Hepatocyte (in vitro differentiated cells): ENCODE data around the gene KCNK4. TPM values are rescaled to one million over a fixed set of nuclear protein-coding genes. Genes with fewer than 3 reads are reported as not detected.

Experiments used
- DNase-seq: peaks from one replicate; pipeline ENCODE4 v3.0.0-alpha.2; 2016; ENCODE audit warnings: low spot score
- H2AFZ ChIP-seq: fragments of 200-600 bp; sonication (generic); 2 replicates; pipeline ENCODE4 v1.6.0; 2016; ENCODE audit warnings: antibody characterized with exemption, mild to moderate bottlenecking
- H3K27ac ChIP-seq: fragments of 200-600 bp; sonication (generic); 2 replicates; pipeline ENCODE4 v1.5.1; 2016; ENCODE audit warnings: mild to moderate bottlenecking
- H3K27me3 ChIP-seq: fragments of 200-600 bp; sonication (generic); 2 replicates; pipeline ENCODE4 v1.6.1; 2016
- H3K36me3 ChIP-seq: fragments of 200-600 bp; sonication (generic); replicated peaks from 2 replicates; pipeline ENCODE4 v1.5.1; 2016; ENCODE audit warnings: low read depth; ENCODE audit not compliant: insufficient read depth
- H3K4me1 ChIP-seq: fragments of 200-600 bp; sonication (generic); 2 replicates; pipeline ENCODE4 v1.5.1; 2016; ENCODE audit warnings: mild to moderate bottlenecking, moderate library complexity; ENCODE audit not compliant: insufficient read depth
- H3K4me2 ChIP-seq: fragments of 200-600 bp; sonication (generic); 2 replicates; pipeline ENCODE4 v1.6.0; 2016
- H3K4me3 ChIP-seq: fragments of 200-600 bp; sonication (generic); 2 replicates; pipeline ENCODE4 v1.5.1; 2016; ENCODE audit warnings: mild to moderate bottlenecking
- H3K79me2 ChIP-seq: fragments of 200-600 bp; sonication (generic); 2 replicates; pipeline ENCODE4 v1.6.0; 2017; ENCODE audit warnings: mild to moderate bottlenecking
- H3K9me2 ChIP-seq: fragments of 200-600 bp; sonication (generic); replicated peaks from 2 replicates; pipeline ENCODE4 v1.6.0; 2017; ENCODE audit warnings: mild to moderate bottlenecking; ENCODE audit not compliant: insufficient read depth
- H3K9me3 ChIP-seq: fragments of 200-600 bp; sonication (generic); 2 replicates; pipeline ENCODE4 v1.5.1; 2016; ENCODE audit warnings: low read depth, mild to moderate bottlenecking
- H4K20me1 ChIP-seq: fragments of 200-600 bp; sonication (generic); 2 replicates; pipeline ENCODE4 v1.6.0; 2016; ENCODE audit warnings: mild to moderate bottlenecking; ENCODE audit not compliant: insufficient read depth, poor library complexity, severe bottlenecking
- CTCF ChIP-seq: fragments of 200-600 bp; sonication (generic); IDR thresholded peaks from 2 replicates; pipeline ENCODE4 v1.5.1; 2016; ENCODE audit warnings: antibody characterized with exemption, mild to moderate bottlenecking; ENCODE audit not compliant: poor library complexity
- EZH2 ChIP-seq: fragments of 200-600 bp; sonication (generic); IDR thresholded peaks from 2 replicates; pipeline ENCODE4 v1.6.1; 2016; ENCODE audit warnings: antibody characterized with exemption, mild to moderate bottlenecking, borderline replicate concordance
- EZH2phosphoT487 ChIP-seq: fragments of 200-600 bp; sonication (generic); IDR thresholded peaks from one replicate; pipeline ENCODE4 v1.6.1; 2018; ENCODE audit warnings: antibody characterized with exemption, mild to moderate bottlenecking, low read depth, moderate library complexity; ENCODE audit not compliant: unreplicated experiment, severe bottlenecking
- WGBS: methylation state at CpG from one replicate; pipeline ENCODE4 v1.1.6; 2016; ENCODE audit warnings: low lambda C conversion rate; ENCODE audit errors: missing lambda C conversion rate; 5-methylcytosine and 5-hydroxymethylcytosine counted together
- polyA plus RNA-seq: library from polyadenylated mRNA; unstranded; fragments of >200 nt; fragmentation: Nextera tagmentation; extraction: Ambion mirVana; gene quantifications from 2 replicates; pipeline ENCODE4 v1.2.1, GENCODE V29; 2016
- total RNA-seq: library from RNA; depleted of rRNA; stranded (reverse); fragments of >200 nt; gene quantifications from 2 replicates; pipeline ENCODE4 v1.2.3, GENCODE V29; 2014

The KCNK4 gene
- total and polyA plus RNA-seq, 2 experiments from 2014 or later = not detected

DNA sequence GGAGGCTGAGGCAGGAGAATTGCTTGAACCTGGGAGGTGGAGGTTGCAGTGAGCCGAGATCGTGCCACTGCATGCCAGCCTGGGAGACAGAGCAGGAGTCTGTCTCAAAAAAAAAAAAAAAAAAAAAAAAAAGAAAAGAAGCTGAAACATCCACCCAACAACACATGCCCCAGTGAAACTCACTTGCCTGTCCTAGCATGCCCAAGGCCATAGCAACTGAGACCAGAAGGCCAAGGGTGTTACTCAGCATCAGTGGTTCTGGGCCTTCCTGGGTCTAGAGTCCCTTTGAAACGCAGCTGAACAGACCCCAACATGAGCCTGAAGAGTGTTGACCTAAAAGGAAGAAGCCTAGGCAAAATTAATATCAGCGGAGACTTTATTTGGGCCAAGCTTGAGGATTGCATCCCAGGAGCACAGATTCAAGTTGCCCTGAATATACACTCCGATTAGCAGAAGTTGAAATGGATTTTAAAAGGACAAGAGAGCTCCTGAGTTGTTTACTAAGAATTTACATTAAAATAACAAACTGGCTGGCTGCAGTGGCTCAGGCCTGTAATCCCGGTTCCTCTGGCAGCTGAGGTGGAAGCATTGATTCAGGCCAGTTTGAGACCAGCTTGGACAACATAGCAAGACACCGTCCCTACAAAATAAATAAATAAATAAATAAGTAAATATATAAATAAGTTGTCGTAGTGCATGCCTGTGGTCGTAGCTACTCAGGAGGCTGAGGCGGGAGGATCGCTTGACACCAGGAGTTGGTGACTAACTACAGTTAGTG lies 33.8 kb downstream of the KCNK4 start:
- H3K4me2 ChIP-seq = no peak overlapping the region
- no peak overlapping the region for H2AFZ ChIP-seq
- no peak overlapping the region for H3K4me3 ChIP-seq
- no peak for TF ChIP-seq CTCF
- no peak for TF ChIP-seq EZH2phosphoT487
- no peak for TF ChIP-seq EZH2
- H3K4me1 ChIP-seq = peaks cover 15% of the 10 kb centered on the region
- H4K20me1 ChIP-seq = no peaks in the 10 kb centered on the region
- no peaks in the 10 kb centered on the region for H3K36me3 ChIP-seq
- H3K9me3 ChIP-seq = no peaks in the 10 kb centered on the region
- peak; percentile 3 for DNase-seq
- H3K27ac ChIP-seq = no peak overlapping the region
- H3K27me3 ChIP-seq = no peaks in the 10 kb centered on the region
- H3K79me2 ChIP-seq = no peaks in the 10 kb centered on the region
- no peaks in the 10 kb centered on the region for H3K9me2 ChIP-seq
- 83% methylated on average over 11 of the region's 11 CpGs for WGBS

DNA sequence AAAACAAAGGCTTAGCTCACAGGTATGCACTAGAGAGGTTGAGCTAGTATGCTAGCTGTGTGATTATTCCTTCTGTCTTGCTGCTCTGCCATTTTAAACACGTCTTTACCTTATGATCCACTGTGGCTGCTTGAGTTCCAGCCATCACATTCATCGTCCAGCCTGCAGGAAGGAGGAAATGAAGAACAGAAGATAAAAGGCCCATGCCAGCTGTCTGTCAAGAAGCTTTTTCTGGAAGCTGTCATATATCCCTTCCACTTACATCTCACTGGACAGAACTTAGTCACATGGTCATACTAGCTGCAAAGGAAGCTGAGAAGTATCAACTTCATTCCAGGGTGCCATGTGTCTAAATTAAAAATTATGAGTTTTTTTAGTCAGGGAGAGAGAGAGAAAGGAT lies 36.3 kb downstream of the KCNK4 start:
- no peak overlapping the region for H3K27ac ChIP-seq
- no peak overlapping the region for H2AFZ ChIP-seq
- no peak overlapping the region for H3K4me2 ChIP-seq
- no peak for DNase-seq
- 83% methylated on average over 2 of the region's 2 CpGs for WGBS
- no peak overlapping the region for H3K4me3 ChIP-seq
- no peaks in the 10 kb centered on the region for H3K36me3 ChIP-seq
- no peaks in the 10 kb centered on the region for H3K27me3 ChIP-seq
- H3K9me2 ChIP-seq = no peaks in the 10 kb centered on the region
- H3K79me2 ChIP-seq = no peaks in the 10 kb centered on the region
- TF ChIP-seq EZH2phosphoT487 (no peak), EZH2 (no peak), CTCF (no peak)
- no peaks in the 10 kb centered on the region for H4K20me1 ChIP-seq
- no peaks in the 10 kb centered on the region for H3K4me1 ChIP-seq
- H3K9me3 ChIP-seq = no peaks in the 10 kb centered on the region

- Histone ChIP-seq H4K20me1 (no peaks in the 10 kb centered on the region), H3K9me2 (no peaks in the 10 kb centered on the region), H3K4me2 (no peak overlapping the region), H3K36me3 (no peaks in the 10 kb centered on the region), H3K79me2 (no peaks in the 10 kb centered on the region), H3K4me1 (no peaks in the 10 kb centered on the region), H3K27me3 (no peaks in the 10 kb centered on the region), H3K4me3 (no peak overlapping the region), H3K27ac (no peak overlapping the region), H2AFZ (no peak overlapping the region), H3K9me3 (no peaks in the 10 kb centered on the region)
- WGBS = 86% methylated on average over 3 of the region's 3 CpGs
- no peak for TF ChIP-seq EZH2phosphoT487
- TF ChIP-seq CTCF = no peak
- TF ChIP-seq EZH2 = no peak
- DNase-seq = no peak
Measured at GRCh38 chr11:64327993-64328392, 36.9 kb downstream of the KCNK4 start.
